ENCODE results near the gene CD200R1L. TPM values are rescaled to one million over a fixed set of nuclear protein-coding genes. Genes with fewer than 3 reads are reported as not detected.

Gene CD200R1L
- total RNA-seq, 1 experiment from 2014 or later, result not detected

DNA sequence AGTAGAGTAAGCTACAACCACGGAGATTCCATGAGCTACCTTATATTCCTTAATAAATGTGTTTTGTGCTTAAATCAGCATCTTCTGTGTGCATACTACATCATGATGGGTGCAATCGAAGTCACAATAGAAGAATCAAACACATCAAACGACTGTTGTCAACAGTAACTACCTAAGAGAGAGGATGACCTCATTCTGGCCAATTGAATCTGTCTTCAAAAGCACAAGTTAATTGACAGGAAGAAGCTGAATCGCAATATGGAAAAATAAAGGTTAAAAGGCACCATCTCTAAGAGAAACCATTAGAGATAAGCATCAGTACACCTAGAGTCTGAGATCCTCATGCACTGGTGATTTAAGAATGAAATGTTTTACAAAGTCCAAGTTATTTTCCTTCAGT is 39.0 kb downstream of the CD200R1L start:
- ATAC-seq (no peak), DNase-seq (ENCODE audit: low read depth, low spot score) (no peak)
- TF ChIP-seq, protein P1, sequence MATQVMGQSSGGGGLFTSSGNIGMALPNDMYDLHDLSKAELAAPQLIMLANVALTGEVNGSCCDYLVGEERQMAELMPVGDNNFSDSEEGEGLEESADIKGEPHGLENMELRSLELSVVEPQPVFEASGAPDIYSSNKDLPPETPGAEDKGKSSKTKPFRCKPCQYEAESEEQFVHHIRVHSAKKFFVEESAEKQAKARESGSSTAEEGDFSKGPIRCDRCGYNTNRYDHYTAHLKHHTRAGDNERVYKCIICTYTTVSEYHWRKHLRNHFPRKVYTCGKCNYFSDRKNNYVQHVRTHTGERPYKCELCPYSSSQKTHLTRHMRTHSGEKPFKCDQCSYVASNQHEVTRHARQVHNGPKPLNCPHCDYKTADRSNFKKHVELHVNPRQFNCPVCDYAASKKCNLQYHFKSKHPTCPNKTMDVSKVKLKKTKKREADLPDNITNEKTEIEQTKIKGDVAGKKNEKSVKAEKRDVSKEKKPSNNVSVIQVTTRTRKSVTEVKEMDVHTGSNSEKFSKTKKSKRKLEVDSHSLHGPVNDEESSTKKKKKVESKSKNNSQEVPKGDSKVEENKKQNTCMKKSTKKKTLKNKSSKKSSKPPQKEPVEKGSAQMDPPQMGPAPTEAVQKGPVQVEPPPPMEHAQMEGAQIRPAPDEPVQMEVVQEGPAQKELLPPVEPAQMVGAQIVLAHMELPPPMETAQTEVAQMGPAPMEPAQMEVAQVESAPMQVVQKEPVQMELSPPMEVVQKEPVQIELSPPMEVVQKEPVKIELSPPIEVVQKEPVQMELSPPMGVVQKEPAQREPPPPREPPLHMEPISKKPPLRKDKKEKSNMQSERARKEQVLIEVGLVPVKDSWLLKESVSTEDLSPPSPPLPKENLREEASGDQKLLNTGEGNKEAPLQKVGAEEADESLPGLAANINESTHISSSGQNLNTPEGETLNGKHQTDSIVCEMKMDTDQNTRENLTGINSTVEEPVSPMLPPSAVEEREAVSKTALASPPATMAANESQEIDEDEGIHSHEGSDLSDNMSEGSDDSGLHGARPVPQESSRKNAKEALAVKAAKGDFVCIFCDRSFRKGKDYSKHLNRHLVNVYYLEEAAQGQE (IDR thresholded peaks at IDR 0.05; ENCODE audit: insufficient read depth in 1 of 2, low read depth in 2 of 2, low read length in 1 of 2), result no peak
- no peak for TF ChIP-seq POLR2AphosphoS5 (IDR thresholded peaks at IDR 0.05; ENCODE audit: low read depth, low read length)
- TF ChIP-seq, protein P2, sequence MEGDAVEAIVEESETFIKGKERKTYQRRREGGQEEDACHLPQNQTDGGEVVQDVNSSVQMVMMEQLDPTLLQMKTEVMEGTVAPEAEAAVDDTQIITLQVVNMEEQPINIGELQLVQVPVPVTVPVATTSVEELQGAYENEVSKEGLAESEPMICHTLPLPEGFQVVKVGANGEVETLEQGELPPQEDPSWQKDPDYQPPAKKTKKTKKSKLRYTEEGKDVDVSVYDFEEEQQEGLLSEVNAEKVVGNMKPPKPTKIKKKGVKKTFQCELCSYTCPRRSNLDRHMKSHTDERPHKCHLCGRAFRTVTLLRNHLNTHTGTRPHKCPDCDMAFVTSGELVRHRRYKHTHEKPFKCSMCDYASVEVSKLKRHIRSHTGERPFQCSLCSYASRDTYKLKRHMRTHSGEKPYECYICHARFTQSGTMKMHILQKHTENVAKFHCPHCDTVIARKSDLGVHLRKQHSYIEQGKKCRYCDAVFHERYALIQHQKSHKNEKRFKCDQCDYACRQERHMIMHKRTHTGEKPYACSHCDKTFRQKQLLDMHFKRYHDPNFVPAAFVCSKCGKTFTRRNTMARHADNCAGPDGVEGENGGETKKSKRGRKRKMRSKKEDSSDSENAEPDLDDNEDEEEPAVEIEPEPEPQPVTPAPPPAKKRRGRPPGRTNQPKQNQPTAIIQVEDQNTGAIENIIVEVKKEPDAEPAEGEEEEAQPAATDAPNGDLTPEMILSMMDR (IDR thresholded peaks at IDR 0.05), result no peak
- no peak for TF ChIP-seq SIN3A (IDR thresholded peaks at IDR 0.05; ENCODE audit: borderline replicate concordance, insufficient read depth, low read depth, low read length)
- TF ChIP-seq TCF7L2 (IDR thresholded peaks at IDR 0.05; ENCODE audit: low read depth, low read length), result no peak
- CTCF ChIA-PET, result no interaction called here
- Histone ChIP-seq H3K9me3 (ENCODE audit: control insufficient read depth, insufficient read depth, low read depth, low read length) (no peaks in the 10 kb centered on the region), H3K36me3 (ENCODE audit: control insufficient read depth, insufficient read depth, low read length) (no peaks in the 10 kb centered on the region), H3K27me3 (ENCODE audit: control insufficient read depth, insufficient read depth, low read length) (no peaks in the 10 kb centered on the region), H3K27ac (ENCODE audit: low read length) (no peak overlapping the region), H3K4me3 (ENCODE audit: low read depth in 2 of 2, low read length in 2 of 2) (no peak overlapping the region), H3K4me1 (ENCODE audit: control insufficient read depth, insufficient read depth, low read length) (no peaks in the 10 kb centered on the region)
- intact Hi-C loops (cut with micrococcal nuclease; ENCODE audit: unreplicated experiment) (no loop called here), in situ Hi-C loops (cut with HindIII; ENCODE audit: low pct_unique_long_range_greater_than_20kb, low sequenced_read_pairs) (no loop called here)
- no TSS peak for BruUV-seq (replicated peaks)
- POLR2A ChIA-PET, result no interaction called here

DNA sequence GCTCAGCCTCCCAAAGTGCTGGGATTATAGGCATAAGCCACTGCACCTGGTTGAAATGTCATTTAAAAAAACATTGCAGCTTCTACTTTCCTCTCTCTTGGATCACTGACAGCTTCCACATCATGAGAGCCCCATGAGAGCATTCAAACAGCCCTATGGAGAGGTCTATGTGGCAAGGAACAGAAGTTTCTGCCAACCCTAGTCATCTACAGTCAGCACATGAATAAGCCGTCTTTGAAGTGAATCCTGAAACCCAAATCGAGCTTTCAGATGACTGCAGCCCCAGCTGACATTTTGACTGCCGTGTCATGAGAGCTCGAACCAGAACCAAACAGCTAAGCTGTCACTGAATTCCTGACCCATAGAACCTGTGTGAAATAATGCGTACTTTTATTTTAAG is 39.8 kb downstream of the CD200R1L start:
- CTCF ChIA-PET, result no interaction called here
- Histone ChIP-seq H3K9me3 (ENCODE audit: control insufficient read depth, insufficient read depth, low read depth, low read length) (no peaks in the 10 kb centered on the region), H3K4me1 (ENCODE audit: control insufficient read depth, insufficient read depth, low read length) (no peaks in the 10 kb centered on the region), H3K36me3 (ENCODE audit: control insufficient read depth, insufficient read depth, low read length) (no peaks in the 10 kb centered on the region), H3K4me3 (ENCODE audit: low read depth in 2 of 2, low read length in 2 of 2) (no peak overlapping the region), H3K27ac (ENCODE audit: low read length) (no peak overlapping the region), H3K27me3 (ENCODE audit: control insufficient read depth, insufficient read depth, low read length) (no peaks in the 10 kb centered on the region)
- TF ChIP-seq, protein P1 (IDR thresholded peaks at IDR 0.05; ENCODE audit: insufficient read depth in 1 of 2, low read depth in 2 of 2, low read length in 1 of 2), result no peak
- no peak for TF ChIP-seq POLR2AphosphoS5 (IDR thresholded peaks at IDR 0.05; ENCODE audit: low read depth, low read length)
- no peak for TF ChIP-seq TCF7L2 (IDR thresholded peaks at IDR 0.05; ENCODE audit: low read depth, low read length)
- TF ChIP-seq, protein P2 (IDR thresholded peaks at IDR 0.05), result no peak
- no peak for TF ChIP-seq SIN3A (IDR thresholded peaks at IDR 0.05; ENCODE audit: borderline replicate concordance, insufficient read depth, low read depth, low read length)
- in situ Hi-C loops (cut with HindIII; ENCODE audit: low pct_unique_long_range_greater_than_20kb, low sequenced_read_pairs), result no loop called here
- ATAC-seq, result no peak
- BruUV-seq (replicated peaks), result no TSS peak
- POLR2A ChIA-PET, result no interaction called here
- DNase-seq (ENCODE audit: low read depth, low spot score), result no peak
- intact Hi-C loops (cut with micrococcal nuclease; ENCODE audit: unreplicated experiment), result no loop called here

All from Panc1 (cell line).